NCI-H526 (cell line): ENCODE results near the gene TCF7L2.

Experiments used
- DNase-seq, 2 experiments: peaks; one replicate each; lab custom pipeline; 2025; lab: John Stamatoyannopoulos, UW

TCF7L2 gene

GRCh38 chr10:113023017-113023416 lies 73.0 kb downstream of the TCF7L2 start:
- no peak for DNase-seq

- DNase-seq = no peak
Observed at GRCh38 chr10:113024930-113025329, 74.9 kb downstream of the TCF7L2 start.

GRCh38 chr10:113025487-113025886 lies 75.4 kb downstream of the TCF7L2 start:
- DNase-seq = no peak

GRCh38 chr10:113026679-113027078 lies 76.6 kb downstream of the TCF7L2 start:
- no peak for DNase-seq

GRCh38 chr10:113027230-113027573 lies 77.2 kb downstream of the TCF7L2 start:
- DNase-seq = no peak

- DNase-seq = no peak
Observed at GRCh38 chr10:113027574-113028455, 77.8 kb downstream of the TCF7L2 start.

- no peak for DNase-seq
Observed at GRCh38 chr10:113028456-113029440, 78.7 kb downstream of the TCF7L2 start.

GRCh38 chr10:113030453-113030852 lies 80.4 kb downstream of the TCF7L2 start:
- DNase-seq = no peak

GRCh38 chr10:113031147-113031546 lies 81.1 kb downstream of the TCF7L2 start:
- no peak for DNase-seq

GRCh38 chr10:113033991-113034390 lies 83.9 kb downstream of the TCF7L2 start:
- DNase-seq = no peak

GRCh38 chr10:113035732-113036312 lies 85.8 kb downstream of the TCF7L2 start:
- no peak for DNase-seq

GRCh38 chr10:113036619-113037018 lies 86.6 kb downstream of the TCF7L2 start:
- DNase-seq = no peak

GRCh38 chr10:113037218-113037617 lies 87.2 kb downstream of the TCF7L2 start:
- DNase-seq = no peak

- DNase-seq = no peak
Observed at GRCh38 chr10:113038183-113038582, 88.1 kb downstream of the TCF7L2 start.

GRCh38 chr10:113038985-113039384 lies 88.9 kb downstream of the TCF7L2 start:
- no peak for DNase-seq

GRCh38 chr10:113041324-113041723 lies 91.3 kb downstream of the TCF7L2 start:
- DNase-seq = no peak

GRCh38 chr10:113041841-113042750 lies 92.0 kb downstream of the TCF7L2 start:
- DNase-seq = no peak

- DNase-seq = no peak
Observed at GRCh38 chr10:113042868-113043267, 92.8 kb downstream of the TCF7L2 start.

- DNase-seq = no peak
Observed at GRCh38 chr10:113044016-113044755, 94.1 kb downstream of the TCF7L2 start.
